OCI-LY1 (cell line): ENCODE measurements around the gene WDSUB1.

Source experiments
- CTCF ChIP-seq: fragments of 200-600 bp; sonication (generic), shearing (Covaris generic); IDR thresholded peaks from 2 replicates; pipeline ENCODE4 v1.5.1; 2017; ENCODE audit warnings: mild to moderate bottlenecking, antibody characterized with exemption, low read length, moderate library complexity, mixed read lengths
- EZH2 ChIP-seq: fragments of 200-600 bp; sonication (generic), shearing (Covaris generic); IDR thresholded peaks from 2 replicates; pipeline ENCODE4 v1.8.0; 2017; ENCODE audit warnings: borderline replicate concordance, mixed run types, mild to moderate bottlenecking, antibody characterized with exemption, low read length, moderate library complexity, mixed read lengths

GRCh38 chr2:159187106-159187505, 99.4 kb downstream of the WDSUB1 start:
- TF ChIP-seq CTCF (no peak), EZH2 (no peak)
